ENCODE measurements around the gene AOC1. TPM values are rescaled to one million over a fixed set of nuclear protein-coding genes. Genes with fewer than 3 reads are reported as not detected.
"Not testable (repeated sequence)": the region's sequence is repeated elsewhere in the genome, so short reads cannot be mapped to it uniquely, and the experiment has no call there.

AOC1 gene
- 0.17 TPM for total RNA-seq
- long read RNA-seq: 0 reads

GRCh38 chr7:150852371-150852905 is at the start of gene AOC1:
AOC1 (plus strand) TSS chr7:150852517; CDS start chr7:150856471, 3,954 bp downstream.
- intact Hi-C loops (cut with micrococcal nuclease): no loop called here
- DNase-seq (no peak), ATAC-seq (no peak)

DNA sequence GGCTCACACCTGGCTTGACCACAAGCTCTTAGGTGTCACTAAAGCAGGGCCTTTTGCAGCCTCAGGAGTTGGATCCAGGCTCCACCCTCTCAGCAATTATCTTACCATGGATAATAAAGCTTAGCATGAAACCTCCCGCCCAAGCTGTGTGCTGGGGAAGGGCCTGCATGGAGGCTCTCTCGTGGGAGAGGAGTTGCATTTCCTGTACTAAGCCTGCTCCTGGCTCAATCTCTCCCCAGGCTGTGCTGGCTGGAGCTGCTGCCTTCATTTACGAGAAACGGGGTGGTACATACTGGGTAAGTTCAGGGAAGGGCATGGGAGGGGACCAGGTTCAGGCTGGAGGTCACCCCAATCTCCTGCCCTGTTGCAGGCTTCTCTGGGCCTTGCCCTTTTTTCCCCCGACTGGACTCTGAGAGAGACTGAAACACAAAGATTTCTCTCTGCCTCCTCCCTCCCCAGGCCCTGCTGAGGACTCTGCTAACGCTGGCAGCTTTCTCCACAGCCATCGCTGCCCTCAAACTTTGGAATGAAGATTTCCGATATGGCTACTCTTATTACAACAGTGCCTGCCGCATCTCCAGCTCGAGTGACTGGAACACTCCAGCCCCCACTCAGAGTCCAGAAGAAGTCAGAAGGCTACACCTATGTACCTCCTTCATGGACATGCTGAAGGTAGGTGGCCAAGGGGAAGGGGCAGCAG is 49.0 kb upstream of the AOC1 start:
- ATAC-seq: no peak
- intact Hi-C loops (cut with micrococcal nuclease): no loop called here
- no peak for DNase-seq

DNA sequence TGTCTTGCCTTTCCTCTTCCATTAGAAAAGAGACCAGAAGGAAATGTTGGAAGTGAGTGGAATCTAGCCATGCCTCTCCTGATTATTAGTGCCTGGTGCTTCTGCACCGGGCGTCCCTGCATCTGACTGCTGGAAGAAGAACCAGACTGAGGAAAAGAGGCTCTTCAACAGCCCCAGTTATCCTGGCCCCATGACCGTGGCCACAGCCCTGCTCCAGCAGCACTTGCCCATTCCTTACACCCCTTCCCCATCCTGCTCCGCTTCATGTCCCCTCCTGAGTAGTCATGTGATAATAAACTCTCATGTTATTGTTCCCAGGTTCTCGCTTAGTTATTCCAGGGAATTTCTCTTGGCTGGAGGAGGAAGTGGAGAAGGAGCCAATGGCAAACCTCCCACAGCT is 47.5 kb upstream of the AOC1 start:
- intact Hi-C loops (cut with micrococcal nuclease): no loop called here
- no peak for ATAC-seq
- no peak for DNase-seq

- ATAC-seq (no peak), DNase-seq (no peak)
- intact Hi-C loops (cut with micrococcal nuclease): no loop called here
Observed at GRCh38 chr7:150805864-150806263, 46.5 kb upstream of the AOC1 start.

DNA sequence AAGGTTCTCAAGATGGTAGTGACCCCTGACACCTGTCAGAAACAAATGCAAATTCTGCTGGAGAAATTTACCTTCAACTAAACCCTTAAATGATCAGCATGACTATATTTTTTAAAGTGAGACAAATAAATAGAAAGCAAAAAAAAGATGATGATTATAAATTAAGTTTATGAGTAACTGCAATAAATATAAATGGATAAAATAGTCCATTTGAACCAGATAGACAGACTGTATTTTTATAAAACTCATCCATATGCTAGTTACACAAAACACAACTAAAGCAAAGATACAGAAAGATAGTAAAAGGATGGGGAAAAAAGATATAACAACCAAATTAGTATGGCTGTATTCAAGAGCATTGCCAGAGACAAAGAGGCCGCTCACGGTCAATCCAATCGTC is 45.9 kb upstream of the AOC1 start:
- ATAC-seq (no peak), DNase-seq (no peak)
- intact Hi-C loops (cut with micrococcal nuclease): no loop called here

DNA sequence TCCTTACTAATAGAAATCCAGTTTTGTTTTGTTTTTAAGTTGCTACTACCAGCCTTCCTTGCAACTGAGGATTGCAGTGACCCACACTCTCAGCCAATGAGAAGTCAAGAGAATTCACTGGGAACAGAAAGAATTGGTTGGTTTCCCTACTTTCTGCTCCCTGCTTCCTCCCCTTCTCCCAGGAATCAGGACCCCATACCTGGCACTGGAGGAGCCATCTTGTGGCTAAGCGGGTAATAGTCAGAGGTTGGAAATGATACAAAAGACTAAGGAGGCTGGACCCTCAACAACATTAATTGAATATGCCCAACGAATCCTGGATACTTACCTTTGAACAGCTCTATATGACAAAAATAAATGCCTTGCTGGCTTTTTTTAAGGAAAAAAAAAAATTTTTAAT is 45.5 kb upstream of the AOC1 start:
- DNase-seq (no peak), ATAC-seq (no peak)
- intact Hi-C loops (cut with micrococcal nuclease): no loop called here

DNA sequence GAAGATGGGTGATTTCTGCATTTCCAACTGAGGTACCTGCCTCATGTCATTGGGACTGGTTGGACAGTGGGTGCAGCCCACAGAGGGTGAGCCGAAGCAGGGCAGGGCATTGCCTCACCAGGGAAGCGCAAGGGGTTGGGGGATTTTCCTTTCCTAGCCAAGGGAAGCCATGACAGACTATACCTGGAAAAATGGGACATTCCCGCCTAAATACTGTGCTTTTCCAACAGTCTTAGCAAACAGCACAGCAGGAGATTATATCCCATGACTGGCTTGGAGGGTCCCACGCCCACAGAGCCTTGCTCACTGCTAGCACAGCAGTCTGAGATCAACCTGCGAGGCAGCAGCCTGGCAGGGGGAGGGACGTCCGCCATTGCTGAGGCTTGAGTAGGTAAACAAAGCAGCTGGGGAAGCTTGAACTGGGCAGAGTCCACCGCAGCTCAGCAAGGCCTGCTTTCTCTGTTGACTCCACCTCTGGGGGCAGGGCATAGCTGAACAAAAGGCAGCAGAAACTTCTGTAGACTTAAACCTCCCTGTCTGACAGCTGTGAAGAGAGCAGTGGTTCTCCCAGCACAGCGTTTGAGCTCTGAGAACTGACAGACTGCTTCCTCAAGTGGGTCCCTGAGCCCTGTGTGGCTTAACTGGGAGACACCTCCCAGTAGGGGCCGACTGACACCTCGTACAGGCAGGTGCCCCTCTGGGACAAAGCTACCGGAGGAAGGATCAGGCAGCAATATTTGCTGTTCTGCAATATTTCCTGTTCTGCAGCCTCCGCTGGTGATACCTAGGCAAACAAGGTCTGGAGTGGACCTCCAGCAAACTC is 44.5 kb upstream of the AOC1 start:
- intact Hi-C loops (cut with micrococcal nuclease); ATAC-seq; DNase-seq: not testable (repeated sequence)

DNA sequence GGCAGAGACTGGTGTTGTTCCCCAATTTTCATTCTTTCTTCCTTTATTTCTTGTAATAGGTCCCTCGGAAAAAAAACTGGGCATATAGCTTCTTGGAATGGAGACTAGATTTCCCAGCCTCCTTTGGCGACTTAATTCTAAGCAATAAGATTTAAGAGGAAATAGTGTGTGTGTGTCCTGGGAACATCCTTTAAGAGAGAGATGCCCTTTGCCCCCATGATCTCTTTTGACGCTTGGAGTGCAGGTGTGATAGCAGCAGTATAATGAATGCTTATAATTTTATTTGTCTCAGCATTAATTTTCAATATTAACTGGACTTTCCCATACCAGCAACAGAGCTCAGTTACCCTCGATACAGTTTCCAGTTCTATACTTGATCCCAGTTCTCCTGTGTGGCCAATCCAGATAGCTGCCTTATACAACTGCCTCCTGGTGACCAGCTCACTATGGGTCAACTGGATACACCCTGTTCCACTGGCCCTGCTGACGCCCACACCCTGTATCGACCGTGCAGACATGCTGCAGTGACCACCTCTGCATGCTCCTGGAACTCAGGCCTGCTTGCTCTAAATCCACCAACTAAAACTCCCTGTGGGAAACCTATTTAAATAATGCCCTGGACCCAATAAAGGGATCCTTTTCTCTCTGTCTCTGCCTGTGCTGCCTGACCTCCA is 37.9 kb upstream of the AOC1 start:
- intact Hi-C loops (cut with micrococcal nuclease): no loop called here
- no peak for ATAC-seq
- DNase-seq: no peak

- DNase-seq (no peak), ATAC-seq (no peak)
- intact Hi-C loops (cut with micrococcal nuclease): no loop called here
Observed at GRCh38 chr7:150818971-150819370, 33.3 kb upstream of the AOC1 start.

GRCh38 chr7:150820148-150820547 is 32.2 kb upstream of the AOC1 start:
- intact Hi-C loops (cut with micrococcal nuclease): no loop called here
- ATAC-seq (no peak), DNase-seq (no peak)

GRCh38 chr7:150820578-150821198 is 31.6 kb upstream of the AOC1 start:
- no peak for DNase-seq
- intact Hi-C loops (cut with micrococcal nuclease): no loop called here
- ATAC-seq: no peak

- ATAC-seq (no peak), DNase-seq (no peak)
- intact Hi-C loops (cut with micrococcal nuclease): no loop called here
Observed at GRCh38 chr7:150823043-150823442, 29.3 kb upstream of the AOC1 start.

DNA sequence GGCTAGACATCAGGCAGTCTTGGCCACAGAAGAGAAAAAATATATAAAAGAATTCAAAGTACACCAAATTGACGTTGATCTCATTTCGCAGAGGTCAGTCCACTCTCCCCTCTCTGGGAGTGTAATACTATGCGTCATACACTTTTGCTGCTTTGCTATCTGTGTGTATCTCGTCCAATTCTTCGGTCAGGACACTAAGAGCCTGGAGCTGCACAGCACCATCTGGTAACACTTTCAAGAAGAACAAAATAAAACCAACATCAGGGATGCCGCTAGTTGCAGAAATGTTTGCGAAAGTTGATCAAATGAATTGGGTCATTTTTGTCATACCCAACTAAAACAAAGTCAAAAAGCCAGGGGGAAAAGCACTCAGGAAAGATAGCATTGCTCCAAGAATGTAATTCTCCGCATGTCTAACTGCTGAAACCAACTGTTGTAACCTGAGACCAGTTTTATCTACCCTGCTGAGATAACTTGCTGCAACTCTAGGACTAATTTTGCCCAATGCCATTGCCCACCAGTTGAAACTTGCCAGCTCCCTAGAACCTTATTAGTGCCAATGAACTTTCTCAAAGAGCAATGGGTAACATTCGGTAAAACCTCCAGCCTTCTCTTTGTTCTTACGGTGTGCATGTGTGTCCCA is 28.7 kb upstream of the AOC1 start:
- no peak for DNase-seq
- ATAC-seq: peak; percentile 78
- intact Hi-C loops (cut with micrococcal nuclease): no loop called here

- ATAC-seq: no peak
- DNase-seq: no peak
- intact Hi-C loops (cut with micrococcal nuclease): no loop called here
Observed at GRCh38 chr7:150824379-150825177, 27.7 kb upstream of the AOC1 start.

GRCh38 chr7:150826061-150826849 is 26.1 kb upstream of the AOC1 start:
- intact Hi-C loops (cut with micrococcal nuclease): no loop called here
- DNase-seq (peak; percentile 77), ATAC-seq (peak; percentile 86)

GRCh38 chr7:150828384-150828783 is 23.9 kb upstream of the AOC1 start:
- ATAC-seq (no peak), DNase-seq (no peak)
- intact Hi-C loops (cut with micrococcal nuclease): no loop called here

DNA sequence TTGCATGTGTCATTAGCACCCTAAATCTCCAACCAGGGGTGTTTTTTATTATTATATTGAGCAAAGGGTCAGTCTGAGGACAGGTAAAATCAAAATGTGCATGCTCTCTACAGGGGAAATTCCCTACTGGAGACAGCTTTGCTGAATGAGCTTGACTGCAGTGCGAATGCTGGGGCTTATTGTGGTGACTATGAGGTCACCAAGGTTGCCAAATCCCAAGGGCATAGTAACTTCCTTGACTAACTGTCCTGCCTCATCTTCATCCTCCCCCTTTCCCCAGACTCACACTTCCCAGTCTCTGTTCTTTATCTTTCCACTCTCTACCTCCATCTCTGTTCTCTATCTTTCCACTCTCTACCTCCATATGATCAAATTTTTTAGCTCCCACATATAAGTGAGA is 22.9 kb upstream of the AOC1 start:
- ATAC-seq (no peak), DNase-seq (no peak)
- intact Hi-C loops (cut with micrococcal nuclease): no loop called here

DNA sequence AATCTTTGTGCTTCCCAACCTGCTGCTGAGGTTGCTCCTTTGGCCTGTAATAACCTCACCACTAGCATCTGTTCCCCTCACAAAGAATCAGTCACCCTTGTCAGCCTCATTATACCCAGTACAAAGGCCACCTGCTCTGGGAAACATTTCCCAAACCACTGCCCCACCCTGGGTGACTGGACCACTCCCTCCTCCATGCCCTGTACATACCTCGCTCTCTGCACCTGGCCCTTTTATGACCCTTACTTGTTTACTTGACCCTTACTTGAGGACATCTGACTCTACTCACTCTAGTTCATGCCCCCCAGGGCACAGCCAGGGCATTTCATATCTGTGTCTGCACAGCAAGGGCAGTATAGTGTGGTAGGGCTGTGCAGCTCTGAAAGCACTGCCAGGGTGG is 21.4 kb upstream of the AOC1 start:
- ATAC-seq (no peak), DNase-seq (no peak)
- intact Hi-C loops (cut with micrococcal nuclease): no loop called here

Measured in left ventricle myocardium superior (tissue), 1 donor.